Measurements from ENCODE around the gene PPM1N. TPM values are rescaled to one million over a fixed set of nuclear protein-coding genes. Genes with fewer than 3 reads are reported as not detected.

The PPM1N gene
- total and polyA plus RNA-seq, 2 of the 13 experiments (the other 11 are each of a cell fraction or from before 2014, with no cell fraction given), result 0.31 to 1.8 TPM

DNA sequence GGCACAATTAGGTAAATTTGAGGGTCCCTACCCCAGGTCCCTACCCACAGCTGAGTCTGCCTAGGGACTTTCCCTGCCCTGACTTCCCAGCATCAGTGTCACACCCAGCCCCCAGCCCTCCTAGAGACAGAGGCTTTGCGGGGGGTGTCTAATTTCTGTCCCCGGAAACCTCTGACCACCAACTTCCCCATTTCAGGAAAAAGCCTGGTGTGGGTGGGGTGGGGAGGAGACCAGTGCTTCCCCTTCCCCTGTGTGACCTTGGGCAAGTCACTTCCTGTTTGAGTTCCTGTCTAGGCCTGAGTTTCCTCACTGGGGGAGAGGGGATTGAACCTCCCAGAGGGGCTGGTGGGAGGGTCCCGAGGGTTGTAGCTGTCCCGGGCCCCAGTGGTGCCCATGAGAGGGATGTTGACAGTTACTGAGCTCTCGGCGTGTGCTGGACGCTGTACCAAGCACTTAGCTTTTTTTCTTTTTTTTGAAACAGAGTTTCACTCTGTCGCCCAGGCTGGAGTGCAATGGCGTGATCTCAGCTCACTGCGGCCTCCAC, 16.9 kb downstream of the PPM1N start:
- peaks cover 13 to 22% of the 10 kb centered on the region in 2 experiments; a peak in 4 of 5 replicates for H3K36me3 ChIP-seq (replicated peaks in 1 of 2; ENCODE audit: control insufficient read depth in 1 of 2, insufficient read depth in 2 of 2, low read length in 2 of 2)
- H2AFZ ChIP-seq (ENCODE audit: low read length), result no peak overlapping the region
- H3K27ac ChIP-seq (ENCODE audit: extremely low read length, insufficient read depth, low read length), result peak overlapping the region; percentile 76
- peaks cover 83% of the 10 kb centered on the region for H3K4me1 ChIP-seq (ENCODE audit: insufficient read depth, low read length)
- in situ Hi-C loops (cut with HindIII; ENCODE audit: extremely low pct_ligation_motif_present, low pct_unique_long_range_greater_than_20kb) (no loop called here), intact Hi-C loops (cut with micrococcal nuclease; ENCODE audit: unreplicated experiment) (loop anchor here (2.0 kb wide), 1 partner anchor 22 kb away; no protein-coding TSS in a partner anchor)
- H3K4me2 ChIP-seq (ENCODE audit: low read depth, low read length), result peak overlapping the region; percentile 61
- H3K27me3 ChIP-seq (ENCODE audit: control insufficient read depth in 1 of 2, insufficient read depth in 2 of 2, low read length in 2 of 2), result no peaks in the 10 kb centered on the region
- ATAC-seq (peak; percentile 24), FAIRE-seq (no peak), DNase-seq (ENCODE audit: low spot score) (peak; percentile 54)
- H3K79me2 ChIP-seq (ENCODE audit: insufficient read depth, low read length), result peaks cover 41% of the 10 kb centered on the region
- H3K4me3 ChIP-seq (replicated peaks in 1 of 3; ENCODE audit: insufficient read depth in 1 of 3, low read depth in 2 of 3, low read length in 3 of 3), result no peak overlapping the region
- BruUV-seq (replicated peaks), result no TSS peak
- ChIA-PET POLR2A (no interaction called here), CTCF (ENCODE audit: low intra/inter-chr PET ratio, low total read pairs) (no interaction called here)
- peaks cover 7% of the 10 kb centered on the region for H4K20me1 ChIP-seq (ENCODE audit: insufficient read depth, low read length)
- peak overlapping the region; percentile 54 for H3K9ac ChIP-seq (ENCODE audit: insufficient read depth, low read depth, low read length)
- 67% methylated on average over 8 of the region's 10 CpGs for WGBS (ENCODE audit: low lambda C conversion rate)
- H3K9me3 ChIP-seq (ENCODE audit: low read length), result no peaks in the 10 kb centered on the region
- TF ChIP-seq ARID4A (CRISPR knock-in tag; IDR thresholded peaks at IDR 0.05; ENCODE audit: borderline replicate concordance) (0 out of 2 replicates have a peak, but pooled peaks have one; percentile 20), ZNF224 (CRISPR knock-in tag; IDR thresholded peaks at IDR 0.05) (0 out of 2 replicates have a peak, but pooled peaks have one; percentile 5), FUBP1 (CRISPR knock-in tag; IDR thresholded peaks at IDR 0.05; ENCODE audit: borderline replicate concordance) (no peak), XRCC5 (optimal IDR thresholded peaks at IDR 0.05; ENCODE audit: low read length) (no peak), SAP130 (CRISPR knock-in tag; IDR thresholded peaks at IDR 0.05; ENCODE audit: low read depth) (0 out of 2 replicates have a peak, but pooled peaks have one; percentile 6), ZNF674 (CRISPR knock-in tag; IDR thresholded peaks at IDR 0.05; ENCODE audit: low read depth) (no peak), HOXA5 (CRISPR knock-in tag; IDR thresholded peaks at IDR 0.05) (no peak), NR0B2 (CRISPR knock-in tag; IDR thresholded peaks at IDR 0.05) (no peak), ZMAT3 (CRISPR knock-in tag; conservative IDR thresholded peaks at IDR 0.05) (0 out of 2 replicates have a peak, but pooled peaks have one; percentile 18), SP5 (CRISPR knock-in tag; IDR thresholded peaks at IDR 0.05; ENCODE audit: borderline replicate concordance, low read depth) (peak; percentile 45; the same call in 1 of the 2 replicates), ZNF350 (CRISPR knock-in tag; IDR thresholded peaks at IDR 0.05; ENCODE audit: borderline replicate concordance, low read depth) (0 out of 2 replicates have a peak, but pooled peaks have one; percentile 13), NBN (conservative IDR thresholded peaks at IDR 0.05) (no peak)
- TF ChIP-seq, protein P1, sequence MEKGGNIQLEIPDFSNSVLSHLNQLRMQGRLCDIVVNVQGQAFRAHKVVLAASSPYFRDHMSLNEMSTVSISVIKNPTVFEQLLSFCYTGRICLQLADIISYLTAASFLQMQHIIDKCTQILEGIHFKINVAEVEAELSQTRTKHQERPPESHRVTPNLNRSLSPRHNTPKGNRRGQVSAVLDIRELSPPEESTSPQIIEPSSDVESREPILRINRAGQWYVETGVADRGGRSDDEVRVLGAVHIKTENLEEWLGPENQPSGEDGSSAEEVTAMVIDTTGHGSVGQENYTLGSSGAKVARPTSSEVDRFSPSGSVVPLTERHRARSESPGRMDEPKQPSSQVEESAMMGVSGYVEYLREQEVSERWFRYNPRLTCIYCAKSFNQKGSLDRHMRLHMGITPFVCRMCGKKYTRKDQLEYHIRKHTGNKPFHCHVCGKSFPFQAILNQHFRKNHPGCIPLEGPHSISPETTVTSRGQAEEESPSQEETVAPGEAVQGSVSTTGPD (CRISPR knock-in tag; IDR thresholded peaks at IDR 0.05), result no peak
- TF ChIP-seq, protein P2, sequence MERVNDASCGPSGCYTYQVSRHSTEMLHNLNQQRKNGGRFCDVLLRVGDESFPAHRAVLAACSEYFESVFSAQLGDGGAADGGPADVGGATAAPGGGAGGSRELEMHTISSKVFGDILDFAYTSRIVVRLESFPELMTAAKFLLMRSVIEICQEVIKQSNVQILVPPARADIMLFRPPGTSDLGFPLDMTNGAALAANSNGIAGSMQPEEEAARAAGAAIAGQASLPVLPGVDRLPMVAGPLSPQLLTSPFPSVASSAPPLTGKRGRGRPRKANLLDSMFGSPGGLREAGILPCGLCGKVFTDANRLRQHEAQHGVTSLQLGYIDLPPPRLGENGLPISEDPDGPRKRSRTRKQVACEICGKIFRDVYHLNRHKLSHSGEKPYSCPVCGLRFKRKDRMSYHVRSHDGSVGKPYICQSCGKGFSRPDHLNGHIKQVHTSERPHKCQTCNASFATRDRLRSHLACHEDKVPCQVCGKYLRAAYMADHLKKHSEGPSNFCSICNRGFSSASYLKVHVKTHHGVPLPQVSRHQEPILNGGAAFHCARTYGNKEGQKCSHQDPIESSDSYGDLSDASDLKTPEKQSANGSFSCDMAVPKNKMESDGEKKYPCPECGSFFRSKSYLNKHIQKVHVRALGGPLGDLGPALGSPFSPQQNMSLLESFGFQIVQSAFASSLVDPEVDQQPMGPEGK (CRISPR knock-in tag; IDR thresholded peaks at IDR 0.05), result peak; percentile 65; the same call in 1 of the 2 replicates
